Measurements from ENCODE around the gene NGRN. TPM values are rescaled to one million over a fixed set of nuclear protein-coding genes. Genes with fewer than 3 reads are reported as not detected.

The NGRN gene
- total and polyA plus RNA-seq, 2 donors (not counting 1 experiment from before 2014, with no cell fraction given), result 23.1 to 45.5 TPM

GRCh38 chr15:90261811-90262210 is 3.7 kb upstream of the NGRN start:
- Histone ChIP-seq H3K27me3 (replicated peaks in 1 of 4; ENCODE audit: control extremely low read depth in 1 of 4, control insufficient read depth in 3 of 4, insufficient read depth in 4 of 4, low read length in 3 of 4) (no peaks in the 10 kb centered on the region), H3K36me3 (replicated peaks in 1 of 2; ENCODE audit: control extremely low read depth in 1 of 2, control insufficient read depth in 1 of 2, extremely low read depth in 1 of 2, insufficient read depth in 2 of 2, low read length in 1 of 2) (no peaks in the 10 kb centered on the region), H2AFZ (ENCODE audit: insufficient read depth, low read depth, low read length, poor library complexity, severe bottlenecking) (no peak overlapping the region), H3K9ac (ENCODE audit: low read length) (no peak overlapping the region), H3K79me2 (ENCODE audit: control insufficient read depth, insufficient read depth, low read length) (peaks cover 16% of the 10 kb centered on the region), H3K27ac (ENCODE audit: low read length in 2 of 2) (no peak overlapping the region), H3K4me3 (ENCODE audit: control extremely low read depth in 1 of 5, extremely low read depth in 1 of 5, insufficient read depth in 1 of 5, low read depth in 2 of 5, low read length in 4 of 5) (no peak overlapping the region), H3K9me3 (ENCODE audit: control extremely low read depth in 1 of 3, control insufficient read depth in 2 of 3, insufficient read depth in 1 of 3, low read length in 2 of 3) (no peaks in the 10 kb centered on the region), H4K20me1 (ENCODE audit: control insufficient read depth, insufficient read depth, low read length, poor library complexity, severe bottlenecking) (peaks cover 2% of the 10 kb centered on the region), H3K4me2 (replicated peaks; ENCODE audit: low read depth, low read length, poor library complexity, severe bottlenecking) (no peak overlapping the region), H3K4me1 (ENCODE audit: control insufficient read depth in 2 of 2, insufficient read depth in 2 of 2, low read length in 2 of 2) (peaks cover 19 to 20% of the 10 kb centered on the region in 2 donors)
- DNase-seq (no peak), ATAC-seq (ENCODE audit: low read depth) (no peak)
- H3K4me1 Mint-ChIP-seq, result peaks cover 24% of the 10 kb centered on the region
- H3K4me3 Mint-ChIP-seq, result no peak overlapping the region
- H3K27ac Mint-ChIP-seq, result no peak overlapping the region
- TF ChIP-seq CTCF (IDR thresholded peaks at IDR 0.05) (no peak), EZH2 (IDR thresholded peaks at IDR 0.05; ENCODE audit: borderline replicate concordance, insufficient read depth, low read depth, low read length, poor library complexity, severe bottlenecking) (no peak)
- H3K27me3 Mint-ChIP-seq, result no peaks in the 10 kb centered on the region
- ChIA-PET CTCF (interaction anchor here (1.1 kb wide), 1 partner anchor 13 kb away, joined by 3 read pairs; no protein-coding TSS in a partner anchor), POLR2A (interaction anchor here (0.7 kb wide), 1 partner anchor 10 kb away, joined by 3 read pairs; no protein-coding TSS in a partner anchor)
- H3K9me3 Mint-ChIP-seq (ENCODE audit: insufficient read depth), result no peaks in the 10 kb centered on the region
- intact Hi-C loops (cut with micrococcal nuclease), result no loop called here
- WGBS (ENCODE audit: insufficient coverage), result 93% methylated on average over 5 of the region's 5 CpGs

- H3K27me3 ChIP-seq (replicated peaks in 1 of 4; ENCODE audit: control extremely low read depth in 1 of 4, control insufficient read depth in 3 of 4, insufficient read depth in 4 of 4, low read length in 3 of 4), result no peaks in the 10 kb centered on the region
- Mint-ChIP-seq H3K27me3 (no peaks in the 10 kb centered on the region), H3K27ac (no peak overlapping the region), H3K4me1 (peaks cover 30% of the 10 kb centered on the region), H3K9me3 (ENCODE audit: insufficient read depth) (no peaks in the 10 kb centered on the region), H3K4me3 (no peak overlapping the region)
- no peak overlapping the region for H3K27ac ChIP-seq (ENCODE audit: low read length in 2 of 2)
- WGBS (ENCODE audit: insufficient coverage), result 96% methylated on average over 4 of the region's 5 CpGs
- ChIA-PET POLR2A (no interaction called here), CTCF (interaction anchor here (1.1 kb wide), 1 partner anchor 14 kb away, joined by 3 read pairs; no protein-coding TSS in a partner anchor)
- H3K4me3 ChIP-seq (ENCODE audit: control extremely low read depth in 1 of 5, extremely low read depth in 1 of 5, insufficient read depth in 1 of 5, low read depth in 2 of 5, low read length in 4 of 5), result no peak overlapping the region
- ATAC-seq (ENCODE audit: low read depth), result no peak
- peaks cover 0 to 4% of the 10 kb centered on the region in 2 experiments for H3K36me3 ChIP-seq (replicated peaks in 1 of 2; ENCODE audit: control extremely low read depth in 1 of 2, control insufficient read depth in 1 of 2, extremely low read depth in 1 of 2, insufficient read depth in 2 of 2, low read length in 1 of 2)
- DNase-seq, result no peak
- intact Hi-C loops (cut with micrococcal nuclease), result no loop called here
- H3K4me2 ChIP-seq (replicated peaks; ENCODE audit: low read depth, low read length, poor library complexity, severe bottlenecking), result no peak overlapping the region
- H4K20me1 ChIP-seq (ENCODE audit: control insufficient read depth, insufficient read depth, low read length, poor library complexity, severe bottlenecking), result peaks cover 9% of the 10 kb centered on the region
- no peak overlapping the region for H2AFZ ChIP-seq (ENCODE audit: insufficient read depth, low read depth, low read length, poor library complexity, severe bottlenecking)
- no peak for TF ChIP-seq EZH2 (IDR thresholded peaks at IDR 0.05; ENCODE audit: borderline replicate concordance, insufficient read depth, low read depth, low read length, poor library complexity, severe bottlenecking)
- TF ChIP-seq CTCF (IDR thresholded peaks at IDR 0.05), result no peak
- H3K79me2 ChIP-seq (ENCODE audit: control insufficient read depth, insufficient read depth, low read length), result peaks cover 22% of the 10 kb centered on the region
- no peaks in the 10 kb centered on the region for H3K9me3 ChIP-seq (ENCODE audit: control extremely low read depth in 1 of 3, control insufficient read depth in 2 of 3, insufficient read depth in 1 of 3, low read length in 2 of 3)
- H3K4me1 ChIP-seq (ENCODE audit: control insufficient read depth in 2 of 2, insufficient read depth in 2 of 2, low read length in 2 of 2), result peaks cover 25 to 27% of the 10 kb centered on the region in 2 donors
- no peak overlapping the region for H3K9ac ChIP-seq (ENCODE audit: low read length)
These were observed 3.0 kb upstream of the NGRN start for GRCh38 chr15:90262426-90262825.
